OCI-LY7 (cell line): ENCODE measurements around the gene CNTNAP5. TPM values are rescaled to one million over a fixed set of nuclear protein-coding genes. Genes with fewer than 3 reads are reported as not detected.

Experiments used
- BruUV-seq: library from RNA; stranded (reverse); fragments of 400-500 nt; replicated peaks from 2 replicates; lab custom pipeline; 2021; lab: Mats Ljungman, UMichigan
- CTCF ChIA-PET: fragments of 300-600 bp; sonication (Branson Sonifier 250); formaldehyde crosslinking; loops from one replicate; lab custom pipeline; 2022; ENCODE audit warnings: antibody characterized with exemption; ENCODE audit not compliant: unreplicated experiment; lab: Charles Lee
- POLR2A ChIA-PET: fragments of 300-600 bp; sonication (Branson Sonifier 250); formaldehyde crosslinking; loops from one replicate; lab custom pipeline; 2022; ENCODE audit warnings: antibody characterized with exemption; lab: Charles Lee
- DNase-seq: peaks from one replicate; pipeline ENCODE4 v3.0.0-alpha.2; 2015; ENCODE audit warnings: low spot score
- H2AFZ ChIP-seq: fragments of 200-600 bp; sonication (generic), shearing (Covaris generic); 2 replicates; pipeline ENCODE4 v1.6.1; 2014; ENCODE audit warnings: mild to moderate bottlenecking, antibody characterized with exemption, low read length, moderate library complexity
- H3K27ac ChIP-seq: fragments of 200-600 bp; sonication (generic); 2 replicates; pipeline ENCODE4 v1.5.1; 2014; ENCODE audit warnings: mixed run types, low read depth, mild to moderate bottlenecking, moderate library complexity, low read length, inconsistent platforms; ENCODE audit not compliant: poor library complexity, severe bottlenecking
- H3K36me3 ChIP-seq: fragments of 200-600 bp; sonication (generic); 2 replicates; pipeline ENCODE4 v1.6.1; 2014; ENCODE audit warnings: mild to moderate bottlenecking, antibody characterized with exemption, low read length, moderate library complexity, mixed read lengths; ENCODE audit not compliant: insufficient read depth
- H3K4me1 ChIP-seq: fragments of 200-600 bp; sonication (generic); 2 replicates; pipeline ENCODE4 v1.5.1; 2014; ENCODE audit warnings: mild to moderate bottlenecking, low read length; ENCODE audit not compliant: insufficient read depth, poor library complexity, severe bottlenecking
- H3K4me2 ChIP-seq: fragments of 200-600 bp; sonication (generic); 2 replicates; pipeline ENCODE4 v1.6.1; 2014; ENCODE audit warnings: mild to moderate bottlenecking, low read length
- H3K4me3 ChIP-seq: fragments of 200-600 bp; sonication (generic); 2 replicates; pipeline ENCODE4 v1.5.1; 2014; ENCODE audit warnings: mild to moderate bottlenecking, low read depth, low read length; ENCODE audit not compliant: poor library complexity, severe bottlenecking
- H3K79me2 ChIP-seq: fragments of 200-600 bp; sonication (generic); 2 replicates; pipeline ENCODE4 v1.6.1; 2016; ENCODE audit warnings: low read depth, mild to moderate bottlenecking, low read length, moderate library complexity, mixed read lengths; ENCODE audit not compliant: insufficient read depth
- H3K9me2 ChIP-seq: fragments of 200-600 bp; sonication (generic); 2 replicates; pipeline ENCODE4 v1.6.1; 2016; ENCODE audit warnings: mild to moderate bottlenecking, low read length, mixed read lengths; ENCODE audit not compliant: insufficient read depth
- H3K9me3 ChIP-seq: fragments of 200-600 bp; sonication (generic); 2 replicates; pipeline ENCODE4 v1.6.1; 2014; ENCODE audit warnings: mild to moderate bottlenecking, mixed run types, low read length, mixed read lengths
- H4K20me1 ChIP-seq: fragments of 200-600 bp; sonication (generic); 2 replicates; pipeline ENCODE4 v1.6.1; 2014; ENCODE audit warnings: mild to moderate bottlenecking, antibody characterized with exemption, low read length, moderate library complexity, mixed read lengths; ENCODE audit not compliant: insufficient read depth
- CTCF ChIP-seq: fragments of 200-600 bp; sonication (generic); conservative IDR thresholded peaks from 2 replicates; pipeline ENCODE4 v1.5.1; 2014; ENCODE audit warnings: mild to moderate bottlenecking, antibody characterized with exemption, low read length, moderate library complexity, mixed read lengths
- EZH2phosphoT487 ChIP-seq: fragments of 200-600 bp; sonication (generic); IDR thresholded peaks from 2 replicates; pipeline ENCODE4 v1.6.1; 2018; ENCODE audit warnings: low read depth, borderline replicate concordance, mild to moderate bottlenecking, mixed run types, antibody characterized with exemption, low read length, moderate library complexity, mixed read lengths
- intact Hi-C: fragments of 100-400 bp; cut with micrococcal nuclease; formaldehyde crosslinking; loops from one replicate; pipeline ENCODE4 v1.10.0; 2022; ENCODE audit not compliant: unreplicated experiment
- total RNA-seq, 2 experiments: library from RNA; depleted of rRNA in 1 of 2; stranded (reverse); fragments of >200 nt in 1 of 2; shearing (Covaris generic) in 1 of 2; gene quantifications; 2 replicates each; pipeline ENCODE4 v1.2.3, GENCODE V29; 2014 to 2022

CNTNAP5 gene
- total RNA-seq, 2 experiments from 2014 or later: not detected

- ChIA-PET CTCF (no interaction called here), POLR2A (interaction anchor here (0.6 kb wide), 1 partner anchor 76 kb away, joined by 3 read pairs; no protein-coding TSS in a partner anchor)
- no peaks in the 10 kb centered on the region for H4K20me1 ChIP-seq
- no peak overlapping the region for H2AFZ ChIP-seq
- no peak for DNase-seq
- no peak overlapping the region for H3K4me3 ChIP-seq
- no TSS peak for BruUV-seq
- H3K4me1 ChIP-seq: no peaks in the 10 kb centered on the region
- H3K9me3 ChIP-seq: no peaks in the 10 kb centered on the region
- no peak overlapping the region for H3K27ac ChIP-seq
- TF ChIP-seq EZH2phosphoT487: no peak
- TF ChIP-seq CTCF: no peak
- H3K4me2 ChIP-seq: no peak overlapping the region
- H3K9me2 ChIP-seq: no peaks in the 10 kb centered on the region
- no peaks in the 10 kb centered on the region for H3K36me3 ChIP-seq
- intact Hi-C loops: no loop called here
- no peaks in the 10 kb centered on the region for H3K79me2 ChIP-seq
Observed at GRCh38 chr2:124248386-124248785, 223.3 kb downstream of the CNTNAP5 start.

- no peak overlapping the region for H3K4me3 ChIP-seq
- TF ChIP-seq CTCF: no peak
- H3K4me1 ChIP-seq: no peaks in the 10 kb centered on the region
- POLR2A ChIA-PET: no interaction called here
- no peak for DNase-seq
- no TSS peak for BruUV-seq
- H4K20me1 ChIP-seq: no peaks in the 10 kb centered on the region
- no peaks in the 10 kb centered on the region for H3K79me2 ChIP-seq
- no peaks in the 10 kb centered on the region for H3K9me2 ChIP-seq
- no peak overlapping the region for H3K27ac ChIP-seq
- no peak overlapping the region for H2AFZ ChIP-seq
- intact Hi-C loops: no loop called here
- no peaks in the 10 kb centered on the region for H3K9me3 ChIP-seq
- H3K4me2 ChIP-seq: no peak overlapping the region
- CTCF ChIA-PET: no interaction called here
- H3K36me3 ChIP-seq: no peaks in the 10 kb centered on the region
Observed at GRCh38 chr2:124250433-124250832, 225.3 kb downstream of the CNTNAP5 start.

GRCh38 chr2:124254621-124255020 lies 229.5 kb downstream of the CNTNAP5 start:
- BruUV-seq: no TSS peak
- H4K20me1 ChIP-seq: no peaks in the 10 kb centered on the region
- no peak overlapping the region for H2AFZ ChIP-seq
- H3K36me3 ChIP-seq: no peaks in the 10 kb centered on the region
- H3K79me2 ChIP-seq: no peaks in the 10 kb centered on the region
- DNase-seq: no peak
- H3K4me3 ChIP-seq: no peak overlapping the region
- intact Hi-C loops: no loop called here
- TF ChIP-seq EZH2phosphoT487 (no peak), CTCF (no peak)
- H3K9me2 ChIP-seq: no peaks in the 10 kb centered on the region
- ChIA-PET CTCF (no interaction called here), POLR2A (no interaction called here)
- H3K4me1 ChIP-seq: no peaks in the 10 kb centered on the region
- H3K9me3 ChIP-seq: no peaks in the 10 kb centered on the region
- H3K4me2 ChIP-seq: no peak overlapping the region
- H3K27ac ChIP-seq: no peak overlapping the region
